Thyroid gland (tissue), 4 donors: ENCODE results near the gene MATN1.

Experiments
- POLR2A ChIP-seq, 2 donors: fragments of 450-650 bp; IDR thresholded peaks; one replicate each; pipeline ENCODE4 v1.6.1; 2017; ENCODE audit warnings: antibody characterized with exemption in 2 of 2, mild to moderate bottlenecking in 2 of 2, moderate library complexity in 1 of 2
- TF ChIP-seq, protein P1 (sequence below), 6 experiments: fragments of 200-600 bp in 3 of 6; fragments of 450-650 bp in 3 of 6; sonication (generic) in 3 of 6; IDR thresholded peaks; one replicate each; pipeline ENCODE4 v1.5.1; 2016 to 2019; ENCODE audit warnings: antibody characterized with exemption in 6 of 6, mild to moderate bottlenecking in 2 of 6, inconsistent platforms in 1 of 6, moderate library complexity in 1 of 6

DNA sequence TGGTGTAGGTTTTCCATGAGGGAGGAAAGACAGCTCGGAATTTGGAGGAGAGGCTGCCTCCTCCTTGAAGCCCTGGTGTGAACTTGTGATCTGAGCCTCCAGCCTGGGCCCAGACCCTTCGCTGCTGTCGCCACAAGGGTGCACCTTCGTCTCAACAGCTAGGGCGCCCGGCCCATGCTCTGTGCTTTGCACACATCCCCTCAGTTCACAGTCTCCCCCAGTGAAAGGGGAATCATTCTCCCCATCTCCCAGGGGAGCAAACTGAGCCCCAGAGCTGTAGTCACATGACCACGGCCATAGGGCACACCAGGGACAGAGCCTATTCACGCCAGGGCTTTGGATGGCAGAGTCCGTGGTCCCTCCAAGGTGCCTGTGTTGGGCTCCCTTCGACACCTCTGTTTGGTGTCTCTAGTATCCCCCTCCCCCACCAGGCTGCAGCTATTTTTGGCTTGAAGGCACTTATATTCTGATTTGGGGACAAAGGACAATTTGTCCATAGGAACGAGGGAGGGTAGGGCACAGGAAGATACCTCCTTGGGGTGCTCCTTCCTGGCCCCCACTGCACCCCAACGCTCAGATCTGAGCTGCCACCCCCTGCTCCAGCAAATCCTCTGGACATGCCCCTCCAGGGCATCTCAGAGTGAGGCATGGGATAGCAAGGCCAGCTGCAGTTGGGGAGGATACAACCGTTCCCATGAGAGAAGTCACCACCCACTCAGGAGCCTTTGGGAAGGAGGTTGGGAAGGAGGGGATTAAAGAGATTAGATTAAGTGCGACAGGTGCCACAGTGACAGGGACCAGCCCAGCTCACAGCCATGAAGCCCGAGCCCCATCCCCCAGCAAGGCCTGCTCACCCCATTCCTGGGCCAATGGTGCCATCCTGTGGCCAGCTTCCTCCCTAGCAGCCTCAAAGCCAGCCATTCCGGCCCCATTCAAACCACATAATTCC lies 15.7 kb downstream of the MATN1 start:
- TF ChIP-seq POLR2A (IDR thresholded peaks at IDR 0.05) = no peak
- TF ChIP-seq, protein P1, sequence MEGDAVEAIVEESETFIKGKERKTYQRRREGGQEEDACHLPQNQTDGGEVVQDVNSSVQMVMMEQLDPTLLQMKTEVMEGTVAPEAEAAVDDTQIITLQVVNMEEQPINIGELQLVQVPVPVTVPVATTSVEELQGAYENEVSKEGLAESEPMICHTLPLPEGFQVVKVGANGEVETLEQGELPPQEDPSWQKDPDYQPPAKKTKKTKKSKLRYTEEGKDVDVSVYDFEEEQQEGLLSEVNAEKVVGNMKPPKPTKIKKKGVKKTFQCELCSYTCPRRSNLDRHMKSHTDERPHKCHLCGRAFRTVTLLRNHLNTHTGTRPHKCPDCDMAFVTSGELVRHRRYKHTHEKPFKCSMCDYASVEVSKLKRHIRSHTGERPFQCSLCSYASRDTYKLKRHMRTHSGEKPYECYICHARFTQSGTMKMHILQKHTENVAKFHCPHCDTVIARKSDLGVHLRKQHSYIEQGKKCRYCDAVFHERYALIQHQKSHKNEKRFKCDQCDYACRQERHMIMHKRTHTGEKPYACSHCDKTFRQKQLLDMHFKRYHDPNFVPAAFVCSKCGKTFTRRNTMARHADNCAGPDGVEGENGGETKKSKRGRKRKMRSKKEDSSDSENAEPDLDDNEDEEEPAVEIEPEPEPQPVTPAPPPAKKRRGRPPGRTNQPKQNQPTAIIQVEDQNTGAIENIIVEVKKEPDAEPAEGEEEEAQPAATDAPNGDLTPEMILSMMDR (IDR thresholded peaks at IDR 0.05) = peak; percentile 57 to 95 (median 83)
